Activated T-cell treated with anti-CD3 and anti-CD28 coated beads, Interleukin-2, amount 50 U/mL, for 24 hours (primary cell): ENCODE results near the gene PHYKPL.

Source experiments
- DNase-seq: peaks from one replicate; pipeline ENCODE4 v3.0.0-alpha.2; 2020
- H3K27ac Mint-ChIP-seq: 2 replicates; pipeline ENCODE4 v1.8.0; 2020; ENCODE audit warnings: mild to moderate bottlenecking, mixed read lengths
- H3K27me3 Mint-ChIP-seq: 2 replicates; pipeline ENCODE4 v1.8.0; 2020; ENCODE audit warnings: mixed read lengths
- H3K36me3 Mint-ChIP-seq: 2 replicates; pipeline ENCODE4 v1.8.0; 2020; ENCODE audit warnings: low read depth, mixed read lengths
- H3K4me1 Mint-ChIP-seq: 2 replicates; pipeline ENCODE4 v1.8.0; 2020; ENCODE audit warnings: low read depth, mixed read lengths
- H3K4me3 Mint-ChIP-seq: 2 replicates; pipeline ENCODE4 v1.8.0; 2020; ENCODE audit warnings: mild to moderate bottlenecking, moderate library complexity, mixed read lengths
- H3K9me3 Mint-ChIP-seq: 2 replicates; pipeline ENCODE4 v1.8.0; 2020; ENCODE audit warnings: mixed read lengths

Gene PHYKPL

GRCh38 chr5:178163772-178164735 lies 68.5 kb downstream of the PHYKPL start:
- Mint-ChIP-seq H3K36me3 (no peaks in the 10 kb centered on the region), H3K4me1 (peaks cover 7% of the 10 kb centered on the region), H3K4me3 (peak overlapping the region; percentile 41), H3K27me3 (peaks cover 29% of the 10 kb centered on the region), H3K27ac (no peak overlapping the region), H3K9me3 (no peaks in the 10 kb centered on the region)
- peak; percentile 98 for DNase-seq

GRCh38 chr5:178162481-178162880 lies 70.1 kb downstream of the PHYKPL start:
- Mint-ChIP-seq H3K9me3 (no peaks in the 10 kb centered on the region), H3K27ac (no peak overlapping the region), H3K4me3 (no peak overlapping the region), H3K36me3 (no peaks in the 10 kb centered on the region), H3K27me3 (peaks cover 29% of the 10 kb centered on the region), H3K4me1 (peaks cover 7% of the 10 kb centered on the region)
- DNase-seq: no peak

- DNase-seq: no peak
- Mint-ChIP-seq H3K36me3 (no peaks in the 10 kb centered on the region), H3K4me1 (peaks cover 7% of the 10 kb centered on the region), H3K27ac (no peak overlapping the region), H3K27me3 (peaks cover 27% of the 10 kb centered on the region), H3K4me3 (no peak overlapping the region), H3K9me3 (no peaks in the 10 kb centered on the region)
Measured at GRCh38 chr5:178160176-178160575, 72.4 kb downstream of the PHYKPL start.
